ENCODE data around the gene ADGRE3.
"Not testable (repeated sequence)": the region's sequence is repeated elsewhere in the genome, so short reads cannot be mapped to it uniquely, and the experiment has no call there.

ADGRE3 gene

DNA sequence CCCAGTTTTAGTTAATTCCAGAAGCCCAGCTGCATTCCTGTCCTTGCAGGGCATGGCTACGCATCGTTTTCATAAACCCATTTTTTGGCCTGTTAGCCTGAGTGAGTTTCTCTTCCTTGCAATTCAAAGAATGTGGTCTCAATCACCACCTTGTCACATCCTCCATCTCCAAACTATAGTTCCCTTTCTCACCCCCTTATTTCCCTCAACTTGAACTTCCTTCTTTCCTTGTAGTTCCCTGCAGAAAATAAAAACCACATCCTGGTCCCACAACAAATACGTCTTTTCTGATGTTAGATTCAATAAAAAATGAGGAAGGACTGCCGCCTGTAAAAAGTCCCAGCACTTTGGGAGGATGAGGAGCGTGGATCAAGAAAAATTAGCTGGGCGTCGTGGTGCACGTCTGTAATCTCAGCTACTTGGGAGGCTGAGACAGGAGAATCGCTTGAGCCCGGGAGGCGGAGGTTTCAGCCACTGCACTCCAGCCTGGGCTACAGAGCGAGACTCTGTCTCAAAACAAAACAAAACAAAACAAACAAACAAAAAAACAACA is 13.2 kb downstream of the ADGRE3 start:
- DNase-seq, result no peak

DNA sequence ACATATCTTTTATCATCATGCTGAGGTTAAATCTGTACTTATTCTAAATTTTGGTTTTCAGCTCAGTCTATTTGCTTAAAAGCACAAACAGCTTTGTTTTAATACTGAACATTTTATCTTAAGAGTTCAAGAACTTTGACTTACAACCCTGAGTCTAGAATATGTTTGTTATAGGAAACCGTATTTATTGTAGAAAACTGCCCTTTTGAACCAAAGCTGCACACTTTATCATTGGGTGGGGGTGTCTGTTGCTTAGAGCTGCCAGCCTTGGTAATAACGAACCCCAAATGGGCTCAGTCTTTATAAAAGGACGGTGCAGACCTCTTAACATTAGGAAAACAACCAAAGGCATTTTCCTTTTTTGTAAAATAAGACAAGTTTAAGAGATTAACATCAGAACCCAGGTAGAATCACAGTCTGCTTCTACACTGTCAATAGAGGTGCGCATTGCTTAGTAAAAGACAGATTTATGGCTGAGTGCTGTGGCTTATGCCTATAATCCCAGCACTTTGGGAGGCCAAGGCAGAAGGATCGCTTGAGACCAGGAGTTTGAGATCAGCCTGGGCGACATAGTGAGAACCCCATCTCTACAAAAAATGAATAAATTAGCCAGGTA is 14.7 kb downstream of the ADGRE3 start:
- no peak for DNase-seq

DNA sequence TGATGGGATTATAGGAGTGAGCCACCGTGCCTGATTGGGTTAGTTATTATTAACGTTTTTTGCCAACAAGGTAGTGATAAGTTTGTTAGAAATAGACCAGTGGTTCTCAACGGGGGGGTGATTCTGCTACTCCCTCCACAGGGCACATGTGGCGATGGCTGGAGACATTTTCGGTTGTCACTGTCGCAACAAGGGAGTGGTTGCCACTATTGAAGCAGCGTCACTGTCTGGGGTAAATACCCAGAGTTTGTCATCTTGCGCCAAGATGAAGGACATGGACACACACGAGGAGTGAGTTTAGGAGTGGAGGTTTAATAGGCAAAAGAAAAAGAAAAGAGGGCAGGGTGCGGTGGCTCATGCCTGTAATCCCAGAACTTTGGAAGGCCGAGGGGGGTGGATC is 18.9 kb downstream of the ADGRE3 start:
- DNase-seq, result no peak

DNA sequence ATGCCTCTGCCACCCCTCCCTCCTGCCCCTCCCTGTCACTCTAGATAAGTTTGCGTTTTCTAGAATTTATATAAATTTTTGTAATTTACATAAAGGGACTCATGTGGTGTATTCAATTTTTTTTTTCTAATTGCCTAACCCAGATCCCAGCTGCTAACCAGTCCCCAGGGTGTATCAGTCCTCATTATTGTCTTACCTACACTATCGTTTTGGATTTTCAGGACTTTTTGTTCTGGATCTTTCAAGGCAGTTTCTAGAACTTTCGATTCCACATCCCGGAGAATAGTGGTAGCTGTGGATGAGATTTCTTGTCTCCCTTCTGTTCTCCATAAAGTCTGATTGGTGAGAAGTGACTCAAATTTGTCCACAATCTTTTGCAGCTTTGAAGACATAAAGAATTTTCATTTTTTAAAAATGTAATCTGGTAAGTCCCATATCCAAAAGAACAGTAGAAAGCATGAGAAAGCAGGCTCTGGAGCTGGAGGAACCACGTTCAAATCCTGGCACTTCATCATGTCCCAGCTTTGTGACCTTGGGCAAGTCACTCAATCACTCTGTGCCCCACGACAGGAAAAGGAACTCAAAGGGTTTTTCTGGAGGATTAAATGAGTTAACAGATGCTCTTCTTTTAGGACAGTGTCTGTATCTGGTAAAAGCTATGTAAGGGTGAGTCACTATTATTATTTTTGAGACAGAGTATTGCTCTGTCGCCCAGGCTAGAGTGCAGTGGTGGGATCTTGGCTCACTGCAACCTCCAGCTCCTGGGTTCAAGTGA is 19.7 kb downstream of the ADGRE3 start:
- no peak for DNase-seq

DNA sequence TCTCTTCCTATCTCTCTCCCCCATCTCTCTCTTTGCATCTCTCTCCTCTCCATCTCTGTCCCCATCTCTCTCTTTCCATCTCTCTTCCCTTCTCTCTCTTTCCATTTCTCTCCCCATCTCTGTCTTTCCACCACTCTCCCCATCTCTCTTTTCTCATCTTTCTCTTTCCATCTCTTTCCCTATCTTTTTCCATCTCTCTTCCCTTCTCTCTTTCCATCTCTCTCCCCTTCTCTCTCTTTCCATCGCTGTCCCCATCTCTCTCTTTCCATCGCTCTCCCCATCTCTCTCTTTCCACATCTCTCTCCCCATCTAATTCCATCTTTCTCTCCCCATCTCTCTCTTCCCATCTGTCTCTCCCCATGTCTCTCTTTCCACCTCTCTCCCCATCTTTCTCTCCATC is 24.5 kb downstream of the ADGRE3 start:
- DNase-seq, result no peak

DNA sequence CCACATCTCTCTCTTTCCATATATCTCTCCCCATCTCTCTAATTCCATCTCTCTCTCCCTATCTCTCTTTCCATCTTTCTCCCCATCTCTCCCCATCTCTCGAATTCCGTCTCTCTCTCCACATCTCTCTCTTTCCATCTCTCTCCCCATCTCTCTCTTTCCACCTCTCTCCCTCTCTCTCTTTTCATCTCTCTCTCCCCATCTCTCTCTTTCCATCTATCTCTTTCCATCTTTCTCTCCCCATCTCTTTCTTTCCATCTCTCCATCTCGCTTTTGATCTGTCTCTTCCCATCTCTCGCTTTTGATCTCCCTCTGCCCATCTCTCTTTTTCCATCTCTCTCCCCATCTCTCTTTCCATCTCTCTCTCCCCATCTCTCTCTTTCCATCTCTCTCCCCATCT is 25.6 kb downstream of the ADGRE3 start:
- no peak for DNase-seq

DNA sequence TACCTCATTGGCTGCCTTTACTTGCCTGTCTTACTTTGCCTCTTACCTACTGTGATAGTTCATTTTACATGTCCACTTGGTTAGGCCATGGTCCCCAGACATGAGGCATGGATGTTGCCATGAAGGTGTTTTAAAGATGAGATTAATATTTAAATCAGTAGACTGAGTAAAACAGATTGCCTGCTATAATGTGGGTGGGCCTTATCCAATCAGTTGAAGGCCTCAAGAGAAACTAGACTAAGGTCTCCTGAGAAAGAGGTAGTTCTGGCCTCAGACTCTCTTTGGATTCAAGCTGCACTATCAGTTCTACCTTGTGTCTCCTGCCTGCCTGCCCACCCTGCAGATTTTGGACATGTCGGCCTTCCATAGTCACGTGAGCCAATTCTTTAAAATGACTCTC is 26.1 kb downstream of the ADGRE3 start:
- no peak for DNase-seq

DNA sequence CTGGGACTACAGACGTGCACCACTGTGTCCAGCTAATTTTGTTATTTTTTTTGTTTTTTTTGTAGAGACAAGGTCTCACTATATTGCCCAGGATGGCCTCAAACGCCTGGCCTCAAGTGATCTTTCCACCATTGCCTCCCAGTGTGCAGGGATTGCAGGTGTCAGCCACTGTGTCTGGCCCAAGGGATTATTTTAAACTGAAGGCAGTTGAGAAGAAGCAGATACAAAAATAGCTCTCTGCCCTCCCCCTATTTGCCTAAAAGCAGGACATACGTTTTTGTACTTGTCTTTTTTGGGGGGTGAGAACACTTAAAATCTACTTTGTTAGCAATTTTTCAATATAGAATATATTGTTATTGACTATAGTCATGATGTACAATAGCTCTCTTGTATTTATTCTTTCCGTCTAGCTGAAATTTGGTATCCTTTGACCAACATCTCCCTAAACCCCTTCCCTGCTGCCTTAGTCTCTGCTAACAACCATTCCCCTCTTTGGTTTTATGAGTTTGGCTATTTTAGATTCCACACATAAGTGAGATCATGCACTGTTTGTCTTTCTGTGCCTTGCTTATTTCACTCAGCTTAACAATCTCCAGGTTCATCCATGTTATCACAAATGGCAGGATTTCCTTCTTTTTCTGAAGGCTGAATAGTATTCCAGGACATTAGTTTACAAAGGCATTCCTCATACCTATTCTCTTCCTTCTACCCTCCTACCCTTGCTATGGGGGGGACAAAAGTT is 34.9 kb downstream of the ADGRE3 start:
- no peak for DNase-seq

DNA sequence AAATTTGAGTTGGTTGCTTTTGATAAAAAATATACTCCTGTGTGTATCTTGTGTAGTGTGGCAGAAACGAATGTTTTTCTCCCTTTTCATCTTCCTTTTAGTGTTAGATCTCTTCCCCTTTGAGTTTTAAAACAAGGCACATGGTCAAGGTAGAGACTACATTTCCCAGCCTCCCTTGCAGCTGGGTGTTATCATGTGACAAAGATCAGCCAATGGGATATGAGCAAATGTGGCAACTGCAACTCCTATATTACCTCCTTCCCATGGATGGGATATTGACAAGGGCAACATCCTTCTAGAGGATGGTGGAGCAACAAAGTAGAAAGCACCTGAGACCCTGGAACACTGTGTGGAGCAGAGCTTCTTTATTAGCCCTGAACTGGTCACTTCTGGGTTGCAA is 42.4 kb downstream of the ADGRE3 start:
- DNase-seq, result no peak

DNA sequence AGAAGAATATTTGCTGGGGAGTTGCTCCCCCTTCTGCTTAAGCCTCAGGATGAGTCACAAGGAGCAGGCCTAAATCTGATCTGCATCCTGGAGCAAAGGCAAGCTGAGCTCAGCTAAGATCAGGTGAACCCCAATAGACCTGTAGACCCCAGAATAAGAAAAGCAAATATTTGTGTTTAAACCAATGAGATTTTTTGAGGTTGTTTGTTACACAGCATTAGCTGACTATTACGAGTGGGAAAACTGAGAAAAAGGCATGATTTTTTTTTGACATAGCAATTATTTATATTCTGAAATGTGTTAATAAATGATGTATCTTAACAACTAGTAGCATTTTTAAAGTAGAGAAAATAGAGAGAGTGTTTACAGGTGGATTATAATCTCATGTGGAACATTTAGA is 45.1 kb downstream of the ADGRE3 start:
- DNase-seq, result no peak

DNA sequence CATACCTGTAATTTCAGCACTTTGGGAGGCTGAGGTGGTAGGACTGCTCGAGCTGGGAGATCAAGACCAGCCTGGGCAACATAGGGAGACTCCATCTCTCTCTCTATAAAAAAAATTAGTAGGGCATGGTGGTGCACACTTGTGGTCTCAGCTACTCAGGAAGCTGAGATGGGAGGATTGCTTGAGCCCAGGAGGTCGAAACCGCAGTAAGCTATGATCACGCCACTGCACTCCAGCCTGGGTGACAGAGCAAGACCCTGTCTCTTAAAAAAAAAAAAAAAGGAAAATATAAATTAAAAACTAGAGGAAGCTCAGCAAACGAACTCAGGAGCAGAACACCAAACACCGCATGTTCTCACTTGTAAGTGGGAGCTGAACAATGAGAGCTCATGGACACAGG is 50.2 kb downstream of the ADGRE3 start:
- DNase-seq, result not testable (repeated sequence)

DNA sequence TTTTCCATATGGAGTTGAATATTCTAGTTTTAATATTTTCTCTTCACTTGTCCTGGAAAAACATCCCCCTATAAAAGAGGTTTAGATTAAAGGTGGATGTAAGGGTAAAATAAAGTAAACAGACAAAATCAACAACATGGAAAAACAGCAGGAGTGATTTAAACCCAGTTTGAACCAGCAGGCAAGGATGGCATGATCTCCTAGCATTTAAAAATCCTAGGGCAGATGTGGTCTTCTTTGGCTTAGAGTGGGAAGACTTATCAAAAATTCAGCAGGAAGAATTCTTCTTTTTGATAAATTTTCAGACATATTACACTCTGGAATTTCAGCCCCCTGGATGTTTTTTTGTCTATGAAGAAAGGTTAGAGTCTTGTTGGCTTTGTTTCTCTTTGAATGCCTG is 55.2 kb downstream of the ADGRE3 start:
- no peak for DNase-seq

DNA sequence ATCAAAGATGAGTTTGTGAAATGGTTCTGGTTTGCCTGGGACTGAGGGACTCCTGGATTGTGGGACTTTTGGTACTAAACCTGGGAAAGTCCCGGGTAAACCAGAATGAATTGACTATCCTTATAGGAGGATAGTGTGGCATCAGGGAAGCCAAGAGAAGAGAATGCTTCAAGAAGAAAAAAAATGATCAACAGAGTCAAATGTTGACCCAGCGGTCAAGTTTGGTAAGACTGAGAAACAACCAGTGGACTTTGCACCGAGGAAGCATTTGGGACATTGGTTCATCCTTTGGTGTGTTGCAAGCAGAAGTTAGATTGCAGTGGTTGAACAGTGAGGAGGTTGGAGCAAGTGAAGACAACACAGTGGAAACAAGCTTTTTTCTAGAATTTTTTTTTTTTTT is 58.2 kb downstream of the ADGRE3 start:
- no peak for DNase-seq

DNA sequence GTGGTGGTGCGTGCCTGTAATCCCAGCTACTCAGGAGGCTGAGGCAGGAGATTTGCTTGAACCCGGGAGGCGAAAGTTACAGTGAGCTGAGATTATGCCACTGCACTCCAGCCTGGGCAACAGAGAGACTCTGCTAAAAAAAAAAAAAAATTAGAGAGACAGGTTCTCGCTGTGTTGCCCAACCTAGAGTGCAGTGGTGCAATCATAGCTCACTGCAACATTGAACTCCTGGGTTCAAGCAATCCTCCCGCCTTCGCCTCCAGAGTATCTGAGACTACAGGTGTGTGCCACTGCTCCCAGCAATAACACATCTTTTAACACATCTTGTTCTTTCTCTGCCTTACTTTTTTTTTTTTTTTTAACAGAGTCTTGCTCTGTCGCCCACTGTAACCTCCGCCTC is 59.0 kb downstream of the ADGRE3 start:
- DNase-seq, result no peak

DNA sequence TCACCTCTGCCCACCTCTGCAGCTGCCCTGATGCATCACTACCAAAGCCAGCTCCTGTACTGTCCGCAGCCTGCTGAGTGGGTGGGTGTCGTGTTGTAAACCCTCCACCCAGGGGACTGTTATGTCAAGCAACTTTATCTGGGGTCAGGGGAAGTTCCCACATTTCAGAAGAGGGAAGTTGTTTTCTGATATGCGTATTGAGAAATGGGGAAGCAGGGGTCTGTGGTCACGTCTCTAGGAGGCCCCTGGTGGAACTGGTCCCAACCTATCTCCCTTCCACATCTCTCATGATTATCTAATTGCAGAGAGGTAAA is 60.6 kb downstream of the ADGRE3 start:
- no peak for DNase-seq

DNA sequence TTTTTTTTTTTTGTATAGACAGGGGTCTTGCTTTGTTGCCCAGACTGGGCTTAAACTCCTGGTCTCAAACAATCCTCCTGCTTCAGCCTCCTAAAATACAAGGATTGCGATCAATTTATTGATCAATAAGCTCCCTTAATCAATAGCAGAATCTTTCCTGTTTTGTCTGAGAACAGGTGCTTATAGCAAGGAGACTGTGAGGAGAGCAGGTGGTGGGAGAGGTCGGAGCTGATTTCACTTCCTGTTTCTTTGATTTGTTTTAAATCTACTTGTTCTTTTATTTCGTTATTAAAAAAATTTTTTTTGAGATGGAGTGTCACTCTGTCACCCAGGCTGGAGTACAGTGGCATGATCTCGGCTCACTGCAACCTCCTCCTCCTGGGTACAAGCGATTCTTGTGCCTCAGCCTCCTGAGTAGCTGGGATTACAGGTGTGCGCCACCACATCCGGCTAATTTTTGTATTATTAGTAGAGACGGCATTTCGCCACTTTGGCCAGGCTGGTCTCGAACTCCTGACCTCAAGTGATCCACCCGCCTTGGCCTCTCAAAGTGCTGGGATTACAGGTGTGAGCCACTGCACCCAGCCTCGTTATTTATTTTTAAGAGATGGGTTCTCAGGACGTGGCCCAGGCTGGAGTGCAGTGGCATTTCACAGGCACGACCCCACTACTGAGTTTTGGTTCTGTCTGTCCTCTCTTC is 61.1 kb downstream of the ADGRE3 start:
- DNase-seq, result not testable (repeated sequence)

DNA sequence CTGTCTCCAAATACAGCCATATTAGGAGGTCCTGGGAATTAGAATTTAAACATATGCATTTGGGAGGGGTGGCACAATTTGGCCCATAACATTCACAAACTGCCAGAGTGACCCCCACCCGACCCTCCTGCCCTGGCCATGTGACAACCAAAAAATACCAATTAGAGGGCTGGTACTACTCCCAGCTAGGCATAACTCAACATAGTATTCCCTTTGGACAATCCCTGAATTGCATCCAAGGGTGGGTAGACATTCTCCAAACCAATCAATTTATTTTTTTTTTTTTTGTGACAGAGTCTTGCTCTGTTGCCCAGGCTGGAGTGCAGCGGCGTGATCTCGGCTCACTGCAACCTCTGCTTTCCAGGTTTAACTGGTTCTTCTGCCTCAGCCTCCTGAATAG is 62.0 kb downstream of the ADGRE3 start:
- no peak for DNase-seq

DNA sequence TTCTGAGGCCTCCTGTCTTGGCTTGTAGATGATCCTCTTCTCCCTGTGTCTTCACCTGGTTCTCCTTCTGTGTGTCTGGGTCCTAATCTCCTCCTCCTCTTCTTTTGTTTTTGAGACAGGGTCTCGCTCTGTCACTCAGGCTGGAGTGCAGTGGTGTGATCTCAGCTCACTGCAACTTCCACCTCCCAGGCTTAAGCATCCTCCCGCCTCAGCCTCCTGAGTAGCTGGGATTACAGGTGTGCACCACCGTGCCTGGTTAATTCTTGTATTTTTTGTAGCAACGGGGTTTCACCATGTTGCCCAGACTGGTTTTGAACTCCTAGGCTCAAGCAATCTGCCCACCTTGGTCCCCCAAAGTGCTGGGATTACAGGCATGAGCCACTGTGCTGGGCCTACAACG is 62.4 kb downstream of the ADGRE3 start:
- DNase-seq, result not testable (repeated sequence)

DNA sequence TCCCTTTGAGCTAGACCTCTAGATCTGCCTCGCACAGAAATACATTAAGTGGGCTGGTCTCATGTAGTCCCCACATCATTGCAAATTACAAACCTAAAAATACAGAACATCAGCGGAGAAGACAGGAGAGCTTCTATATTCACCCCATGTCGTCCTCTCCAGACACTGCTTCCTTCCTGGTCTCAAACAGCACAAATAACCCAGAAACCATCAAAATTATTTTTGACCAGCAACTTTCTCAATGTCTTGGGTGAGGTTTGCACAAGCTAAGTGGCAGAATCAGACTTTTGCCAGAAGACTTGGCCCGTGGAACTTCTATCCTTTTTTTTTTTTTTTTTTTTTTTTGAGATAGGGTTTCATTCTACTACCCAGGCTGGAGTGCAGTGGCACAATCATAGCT is 63.6 kb downstream of the ADGRE3 start:
- no peak for DNase-seq

DNA sequence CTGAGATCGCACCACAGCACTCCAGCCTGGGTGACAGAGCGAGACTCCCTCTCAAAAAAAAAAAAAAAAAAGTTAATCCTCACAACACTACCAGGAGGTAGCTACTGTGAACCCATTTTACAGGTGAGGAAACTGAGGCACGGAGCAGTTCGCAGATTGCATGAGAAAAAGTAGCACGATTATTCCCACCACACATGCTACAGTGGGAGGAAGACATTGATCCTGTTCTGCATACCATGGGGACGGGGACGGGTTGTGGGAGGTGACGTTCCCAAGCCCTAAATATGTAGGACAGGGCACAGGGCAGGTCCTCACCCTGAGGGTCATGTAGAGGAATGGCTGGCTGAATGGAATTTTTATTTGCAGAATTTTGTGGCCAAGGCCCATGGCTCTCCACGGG is 68.0 kb downstream of the ADGRE3 start:
- DNase-seq, result no peak

DNA sequence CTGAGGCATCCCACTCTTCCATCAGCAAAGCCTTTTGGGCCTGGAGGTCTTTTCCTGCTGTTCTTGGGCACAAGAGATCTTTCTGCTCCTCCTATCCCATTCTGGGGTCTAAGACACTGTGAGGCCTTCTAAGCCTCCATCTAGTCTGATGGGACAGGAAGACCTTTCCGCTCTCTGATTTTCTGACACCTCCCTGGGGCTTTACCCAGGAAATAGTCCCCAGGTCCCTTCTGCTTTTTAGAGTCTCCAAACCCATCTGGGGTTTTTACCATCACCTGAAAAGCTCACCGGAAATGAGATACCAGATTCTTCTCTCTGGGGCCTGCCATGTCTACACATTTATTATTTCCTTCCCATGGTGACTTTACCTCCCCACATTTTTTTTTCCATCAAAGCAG is 70.7 kb downstream of the ADGRE3 start:
- no peak for DNase-seq

DNA sequence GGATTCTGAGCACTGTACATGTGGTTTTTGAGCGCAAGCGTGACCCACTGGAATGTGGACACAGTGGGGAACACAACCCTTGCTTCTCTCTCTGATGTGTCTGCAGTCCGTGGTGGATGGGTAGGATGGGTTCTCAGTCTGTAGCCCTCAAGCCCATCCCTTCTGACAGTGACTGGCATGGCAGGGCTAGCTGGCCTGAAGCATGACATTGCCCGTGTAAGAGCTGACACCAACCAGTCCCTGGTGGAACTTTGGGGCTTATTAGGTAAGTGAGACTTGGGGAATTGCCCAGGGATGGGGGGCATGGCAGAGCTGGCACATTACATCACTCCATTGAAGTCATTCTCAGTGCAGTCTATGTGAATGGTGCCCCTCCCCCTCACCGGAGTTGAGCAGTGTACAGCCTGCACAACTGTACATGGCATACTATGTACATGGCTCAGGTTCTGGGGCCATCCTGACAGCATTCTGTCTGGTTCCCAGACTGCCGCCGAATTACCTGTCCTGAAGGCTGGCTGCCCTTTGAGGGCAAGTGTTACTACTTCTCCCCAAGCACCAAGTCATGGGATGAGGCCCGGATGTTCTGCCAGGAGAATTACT is 75.0 kb downstream of the ADGRE3 start:
- DNase-seq, result no peak

DNA sequence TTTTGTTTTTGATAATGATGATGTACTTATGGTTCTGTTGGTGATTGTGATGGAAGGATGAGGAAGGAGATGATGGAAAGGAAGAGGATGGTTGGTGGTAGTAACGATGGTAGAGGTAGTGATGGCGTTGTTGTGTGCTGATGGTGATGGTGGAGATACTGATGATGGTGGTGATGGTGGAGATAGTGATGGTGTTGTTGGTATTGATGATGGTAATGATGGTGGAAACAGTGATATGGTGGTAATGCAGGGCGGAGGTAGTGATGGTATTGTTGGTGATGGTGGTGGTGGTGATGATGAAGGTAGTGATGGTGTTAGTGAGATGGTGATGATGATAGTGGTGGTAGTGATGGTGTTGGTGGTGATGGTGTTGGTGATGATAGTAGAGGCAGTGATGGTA is 79.1 kb downstream of the ADGRE3 start:
- DNase-seq, result no peak
